HUES6 (cell line): Measurements from ENCODE around the gene DRAXIN.

Experiments used
- H3K27ac ChIP-seq: 2 replicates; pipeline ENCODE4 v1.7.0; 2013; ENCODE audit warnings: low read depth, mild to moderate bottlenecking, low read length, inconsistent platforms
- H3K27me3 ChIP-seq: 2 replicates; pipeline ENCODE4 v1.6.1; 2013; ENCODE audit warnings: low read length; ENCODE audit not compliant: control insufficient read depth, insufficient read depth
- H3K36me3 ChIP-seq: 2 replicates; pipeline ENCODE4 v1.6.1; 2013; ENCODE audit warnings: low read length; ENCODE audit not compliant: control insufficient read depth, insufficient read depth
- H3K4me1 ChIP-seq: 2 replicates; pipeline ENCODE4 v1.6.1; 2013; ENCODE audit warnings: low read length; ENCODE audit not compliant: control insufficient read depth, insufficient read depth
- H3K4me3 ChIP-seq: 2 replicates; pipeline ENCODE4 v1.5.1; 2013; ENCODE audit warnings: low read depth, low read length
- H3K9ac ChIP-seq: one replicate; pipeline ENCODE4 v1.6.1; 2013; ENCODE audit warnings: mild to moderate bottlenecking, low read length
- H3K9me3 ChIP-seq: 2 replicates; pipeline ENCODE4 v1.6.1; 2013; ENCODE audit warnings: low read depth, low read length; ENCODE audit not compliant: control insufficient read depth, insufficient read depth

DRAXIN gene

DNA sequence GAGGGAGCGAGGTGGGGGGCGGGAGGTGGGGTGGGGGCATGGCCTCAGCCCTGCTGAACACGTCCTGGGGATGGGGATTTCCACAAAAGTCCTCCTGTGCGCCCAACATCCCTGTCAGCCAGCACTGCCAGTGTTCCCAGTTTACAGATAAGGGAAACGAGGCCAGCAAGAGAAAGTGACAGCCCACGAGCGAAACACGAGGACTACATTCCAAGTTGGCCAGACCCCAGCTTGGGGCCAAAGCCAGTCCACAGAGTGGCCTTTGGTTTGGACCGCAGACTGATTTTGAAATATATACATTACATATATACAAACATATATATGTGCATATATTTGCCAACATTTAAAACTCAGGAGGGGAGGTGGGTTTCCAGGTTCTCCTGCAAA is 42.3 kb upstream of the DRAXIN start:
- Histone ChIP-seq H3K27ac (no peak overlapping the region), H3K9me3 (no peaks in the 10 kb centered on the region), H3K27me3 (peaks cover 56% of the 10 kb centered on the region), H3K9ac (no peak overlapping the region), H3K4me1 (peaks cover 39% of the 10 kb centered on the region), H3K36me3 (no peaks in the 10 kb centered on the region), H3K4me3 (peak overlapping the region; percentile 45)

DNA sequence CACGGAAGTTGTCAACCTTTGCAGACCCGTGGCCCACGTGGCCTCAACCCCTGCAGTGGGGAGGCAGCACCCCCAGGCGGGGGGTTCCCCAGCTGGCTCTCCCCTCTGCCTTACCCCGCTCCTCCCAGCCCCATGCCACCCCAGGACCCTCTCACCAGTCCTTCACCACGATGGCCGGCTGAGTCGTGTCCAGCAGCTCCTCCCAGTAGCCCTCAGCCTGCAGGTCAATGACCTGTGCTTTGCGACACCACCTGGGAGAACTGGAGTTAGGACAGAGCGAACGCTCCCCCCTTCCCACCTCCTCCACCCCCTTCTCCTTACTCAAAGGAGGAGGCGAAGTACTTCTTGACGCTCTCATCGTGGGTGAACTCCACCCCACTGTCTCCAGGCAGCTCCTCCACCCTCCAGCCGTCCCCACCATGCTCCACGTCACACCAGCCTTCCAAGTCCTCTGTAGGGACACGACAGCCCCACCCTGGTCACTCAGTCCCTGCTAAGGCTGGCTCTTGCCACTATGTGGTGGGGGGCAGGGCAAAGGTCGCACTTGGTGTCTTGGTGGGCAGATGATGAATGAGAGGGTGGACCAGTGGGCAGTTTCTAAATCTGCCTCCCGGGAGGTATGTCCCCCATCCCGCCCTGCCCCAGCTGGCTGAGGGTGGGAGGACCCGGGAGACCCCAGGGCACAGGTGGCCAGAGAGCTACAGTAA is 41.7 kb upstream of the DRAXIN start:
- Histone ChIP-seq H3K4me1 (peaks cover 39% of the 10 kb centered on the region), H3K27ac (no peak overlapping the region), H3K9ac (no peak overlapping the region), H3K9me3 (no peaks in the 10 kb centered on the region), H3K4me3 (peak overlapping the region; percentile 9), H3K36me3 (no peaks in the 10 kb centered on the region), H3K27me3 (peaks cover 56% of the 10 kb centered on the region)

DNA sequence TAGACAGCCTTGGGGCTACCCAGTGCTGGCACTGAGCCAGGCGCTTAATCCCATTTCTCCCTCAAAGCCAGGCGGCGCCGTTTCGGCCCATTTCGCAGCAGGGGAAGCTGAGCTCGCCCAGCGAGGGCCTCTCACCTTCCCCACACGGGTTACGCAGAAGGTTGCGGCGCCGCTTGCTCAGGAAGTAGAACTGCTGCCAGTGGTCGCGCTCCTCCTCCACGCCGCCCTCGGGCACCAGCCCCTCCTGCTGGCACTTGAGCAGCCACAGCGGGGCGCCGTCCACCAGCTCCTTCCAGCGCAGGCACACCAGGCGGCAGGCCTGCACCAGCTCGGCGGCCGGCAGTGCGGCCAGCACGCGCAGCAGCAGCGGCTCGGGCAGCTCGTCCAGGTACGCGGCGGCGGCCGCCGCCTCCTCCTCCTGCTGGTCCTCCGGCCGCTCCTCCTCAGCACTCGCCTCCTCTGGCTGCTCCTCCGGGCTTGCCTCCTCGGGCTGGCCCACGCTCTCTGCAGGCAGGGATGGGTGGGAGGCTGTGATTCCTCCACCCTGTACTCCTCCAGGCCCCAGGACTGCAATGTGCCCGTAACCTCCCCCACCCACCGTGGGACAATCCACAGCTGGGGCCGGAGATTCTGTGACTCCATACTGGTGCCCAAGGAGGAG is 41.0 kb upstream of the DRAXIN start:
- H3K9ac ChIP-seq, result no peak overlapping the region
- no peaks in the 10 kb centered on the region for H3K9me3 ChIP-seq
- H3K4me3 ChIP-seq, result peak overlapping the region; percentile 9
- peaks cover 59% of the 10 kb centered on the region for H3K27me3 ChIP-seq
- no peaks in the 10 kb centered on the region for H3K36me3 ChIP-seq
- no peak overlapping the region for H3K27ac ChIP-seq
- peaks cover 43% of the 10 kb centered on the region for H3K4me1 ChIP-seq

DNA sequence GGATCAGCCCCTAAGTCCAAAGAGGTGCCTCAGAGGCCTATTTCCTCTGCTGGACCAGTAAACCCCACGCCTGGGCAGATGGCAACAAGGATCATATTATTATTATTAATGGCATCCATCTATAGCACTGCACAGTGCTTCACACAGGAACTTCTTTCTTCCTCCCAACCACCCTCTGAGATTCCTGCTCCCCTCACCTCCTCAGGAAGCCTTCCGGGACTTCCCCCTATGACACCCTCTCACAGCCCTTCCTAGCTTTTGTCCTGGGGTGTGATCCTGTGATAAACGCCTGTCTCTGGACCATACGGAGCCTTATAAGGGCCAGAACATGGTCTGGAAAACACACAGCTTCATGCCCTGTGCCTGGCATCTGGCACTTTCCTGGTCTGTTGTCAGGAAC is 40.5 kb upstream of the DRAXIN start:
- H3K27me3 ChIP-seq, result peaks cover 61% of the 10 kb centered on the region
- no peaks in the 10 kb centered on the region for H3K9me3 ChIP-seq
- H3K9ac ChIP-seq, result no peak overlapping the region
- H3K27ac ChIP-seq, result no peak overlapping the region
- H3K36me3 ChIP-seq, result peaks cover 2% of the 10 kb centered on the region; the same call in 1 of the 2 replicates
- H3K4me1 ChIP-seq, result peaks cover 48% of the 10 kb centered on the region
- no peak overlapping the region for H3K4me3 ChIP-seq

DNA sequence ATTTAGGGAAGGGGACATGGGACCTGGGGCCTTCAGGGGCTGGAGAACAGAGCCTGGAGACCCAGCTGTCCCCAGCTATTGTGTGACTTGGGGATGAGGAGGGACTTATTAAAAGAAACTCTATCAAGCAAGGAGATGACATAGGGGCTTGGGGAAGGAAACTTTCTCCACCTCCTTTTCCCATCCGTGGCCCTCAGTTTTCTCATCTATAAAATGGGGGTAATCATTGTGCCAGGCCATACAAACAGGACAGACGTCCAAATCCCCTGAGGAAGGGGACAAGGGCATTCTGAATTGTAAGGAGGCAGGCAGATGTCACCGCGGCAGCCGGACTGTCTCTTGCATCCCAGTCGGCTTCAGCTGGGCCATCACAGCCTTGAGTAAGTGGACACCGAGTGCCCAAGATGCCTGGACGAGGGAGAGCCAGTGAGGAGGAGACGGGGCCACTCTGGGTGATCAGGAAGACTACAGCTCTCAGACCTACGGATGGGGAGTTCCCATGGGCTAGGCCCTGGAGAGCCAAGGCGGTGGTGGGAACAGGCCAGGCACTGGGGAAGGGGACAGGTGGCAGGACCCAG is 39.2 kb upstream of the DRAXIN start:
- H3K9ac ChIP-seq, result peak overlapping the region; percentile 32
- H3K4me3 ChIP-seq, result no peak overlapping the region; the same call in 1 of the 2 replicates
- peaks cover 61% of the 10 kb centered on the region for H3K27me3 ChIP-seq
- peaks cover 9% of the 10 kb centered on the region for H3K36me3 ChIP-seq
- no peak overlapping the region for H3K27ac ChIP-seq
- H3K9me3 ChIP-seq, result no peaks in the 10 kb centered on the region
- H3K4me1 ChIP-seq, result peaks cover 48% of the 10 kb centered on the region

DNA sequence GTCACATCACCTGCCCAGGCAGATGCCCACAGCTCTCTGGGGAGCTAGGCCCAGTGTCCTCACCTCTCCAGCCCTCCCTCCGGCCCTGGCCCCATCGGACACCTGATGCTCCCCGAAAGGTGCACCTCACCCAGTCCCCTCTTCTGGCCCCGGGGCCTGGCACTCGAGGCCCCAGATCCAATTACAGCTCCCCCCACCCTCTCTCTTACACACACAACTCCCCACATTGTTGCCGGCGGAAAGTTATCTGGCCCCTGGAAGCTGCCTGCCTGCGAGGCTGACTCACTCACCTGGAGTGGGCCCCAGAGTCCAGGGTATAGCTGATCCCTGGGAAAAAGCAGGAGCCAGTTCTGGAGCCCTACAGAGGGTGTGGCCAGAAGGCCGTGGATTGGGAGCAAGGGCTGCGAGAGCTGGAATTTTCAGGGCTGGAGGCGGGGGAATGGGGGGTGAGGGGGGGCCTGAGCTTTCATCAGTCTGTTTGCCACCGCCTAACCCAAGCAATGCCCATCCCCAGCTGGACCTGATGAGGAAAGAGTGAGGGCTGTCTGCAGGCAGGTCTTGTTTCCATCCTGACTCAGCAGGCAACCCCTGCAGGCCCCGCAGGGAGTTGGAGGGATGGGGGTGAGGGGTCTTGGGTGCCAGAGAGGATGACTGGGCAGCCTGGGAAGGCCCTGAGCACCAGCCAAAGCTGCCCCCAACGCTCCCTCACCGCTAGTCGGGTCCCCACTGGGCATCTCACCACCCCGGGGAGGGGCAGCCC is 38.2 kb upstream of the DRAXIN start:
- Histone ChIP-seq H3K4me1 (peaks cover 46% of the 10 kb centered on the region), H3K27ac (no peak overlapping the region), H3K4me3 (peak overlapping the region; percentile 83), H3K9me3 (no peaks in the 10 kb centered on the region), H3K27me3 (peaks cover 58% of the 10 kb centered on the region), H3K36me3 (peaks cover 15% of the 10 kb centered on the region), H3K9ac (peak overlapping the region; percentile 58)

DNA sequence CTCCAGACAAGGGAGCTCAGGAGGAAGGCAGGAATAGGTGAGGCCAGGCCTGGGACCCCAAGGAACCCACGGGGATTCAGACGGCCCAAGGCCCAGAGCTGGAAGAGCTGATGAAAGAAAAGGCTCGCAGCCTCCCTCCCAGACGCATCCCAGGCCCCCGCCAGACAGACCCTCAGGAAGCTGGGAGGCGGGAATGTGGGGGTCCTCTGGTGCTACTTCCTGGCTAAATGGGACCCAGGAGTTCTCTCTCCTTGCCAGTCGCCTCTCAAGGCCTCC is 37.7 kb upstream of the DRAXIN start:
- H3K27ac ChIP-seq, result no peak overlapping the region
- peaks cover 53% of the 10 kb centered on the region for H3K27me3 ChIP-seq
- peaks cover 19% of the 10 kb centered on the region for H3K36me3 ChIP-seq
- H3K4me1 ChIP-seq, result peaks cover 42% of the 10 kb centered on the region
- H3K9me3 ChIP-seq, result no peaks in the 10 kb centered on the region
- H3K4me3 ChIP-seq, result peak overlapping the region; percentile 83
- H3K9ac ChIP-seq, result peak overlapping the region; percentile 58

DNA sequence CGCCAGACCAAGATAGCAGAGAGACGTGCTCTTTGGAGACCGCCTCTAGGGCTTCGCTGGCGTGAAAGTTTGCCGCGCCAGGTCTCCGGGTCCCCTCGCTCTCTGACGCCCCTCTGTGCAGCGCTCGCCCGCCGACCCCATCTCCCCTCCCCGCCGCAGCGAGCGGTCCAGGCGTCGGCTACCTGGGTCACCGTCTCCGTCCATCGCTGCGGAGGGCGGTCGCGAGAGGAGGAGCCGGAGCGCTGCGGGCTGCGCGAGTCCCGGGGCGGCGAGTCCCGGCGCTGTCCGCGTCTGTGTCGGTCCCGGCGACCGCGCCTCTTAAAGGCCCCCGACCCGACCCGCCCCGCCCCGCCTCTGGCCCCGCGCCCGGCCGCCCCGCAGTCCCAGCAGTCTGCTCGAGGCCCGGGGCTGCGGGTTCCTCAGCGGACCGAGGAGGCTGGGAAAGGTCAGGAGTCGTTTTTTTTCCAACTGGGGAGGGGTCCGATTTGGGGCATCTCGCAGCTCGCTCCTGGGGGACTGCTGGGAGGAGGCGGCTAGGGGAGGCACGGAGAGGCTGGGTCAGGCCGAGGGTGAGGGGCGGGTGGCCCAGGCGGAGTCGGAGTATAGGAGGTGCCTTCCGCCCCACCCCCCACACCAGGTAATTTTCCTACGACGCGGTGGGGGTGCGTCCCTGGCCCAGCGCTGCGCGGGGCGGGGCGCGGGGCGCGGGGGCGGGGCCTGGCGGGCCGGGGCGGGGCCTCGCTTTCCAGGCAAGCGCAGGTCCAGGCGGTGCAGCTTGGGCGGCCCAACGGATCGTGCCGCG is 37.2 kb upstream of the DRAXIN start, which contains the start of the genes FBXO2 and FBXO44:
Gene FBXO2 (minus strand): TSS at position 293 of the 802 bp plus-strand sequence. CDS start 89 bp downstream, at position 204.
Gene FBXO44 (plus strand): TSS at position 741 of the 802 bp plus-strand sequence. CDS start 959 bp downstream, outside the sequence.
- Histone ChIP-seq H3K36me3 (peaks cover 21% of the 10 kb centered on the region), H3K9me3 (no peaks in the 10 kb centered on the region), H3K4me3 (peak within 1 kb of the TSS; percentile 83), H3K4me1 (peaks cover 39% of the 10 kb centered on the region), H3K9ac (peak within 1 kb of the TSS; percentile 58), H3K27ac (no peak within 1 kb of the TSS), H3K27me3 (peaks cover 50% of the 10 kb centered on the region)

DNA sequence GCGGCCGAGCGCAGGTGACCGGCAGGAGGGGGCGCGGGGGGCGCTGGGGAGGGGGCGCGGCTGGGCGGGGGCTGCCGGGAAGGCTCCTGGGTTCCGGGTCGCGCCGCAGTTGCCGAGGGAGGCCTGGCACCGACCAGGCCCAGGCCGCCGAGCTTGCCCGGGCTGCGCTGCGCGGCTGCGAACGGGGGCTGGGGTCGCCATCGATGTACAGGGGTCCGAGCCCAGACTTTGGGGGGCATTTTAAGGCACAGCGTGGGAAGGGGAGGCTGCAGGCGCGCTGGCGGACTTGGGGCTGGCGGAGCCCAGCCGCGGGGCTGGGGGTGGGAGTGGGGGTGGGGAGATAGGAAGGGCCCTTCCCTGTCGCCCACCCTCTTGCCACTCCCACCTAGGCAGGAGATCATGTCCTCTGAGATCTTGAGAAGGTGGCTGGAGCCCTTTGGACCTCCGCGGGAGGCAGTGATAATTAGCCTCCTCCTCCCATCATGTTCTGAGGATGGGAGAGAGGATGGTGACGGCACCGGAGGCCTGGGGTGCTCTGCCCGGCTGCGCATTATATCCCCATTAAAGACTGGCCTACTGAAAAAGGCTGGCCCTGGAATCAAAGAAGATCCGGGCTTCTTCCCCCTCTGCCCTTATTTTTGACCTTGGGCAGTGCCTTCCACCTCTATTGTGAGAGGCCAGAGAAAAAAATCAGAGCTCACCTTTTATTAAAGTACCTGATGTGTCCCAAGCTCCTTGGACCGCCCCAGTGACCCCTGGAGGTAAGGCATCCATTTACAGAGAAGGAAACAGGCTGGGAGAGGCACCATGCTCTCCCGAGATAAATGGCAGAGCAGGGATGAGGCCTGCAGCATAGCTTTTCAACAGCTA is 36.3 kb upstream of the DRAXIN start:
- Histone ChIP-seq H3K4me3 (peak overlapping the region; percentile 59), H3K9me3 (no peaks in the 10 kb centered on the region), H3K9ac (no peak overlapping the region), H3K4me1 (peaks cover 32% of the 10 kb centered on the region), H3K36me3 (peaks cover 25% of the 10 kb centered on the region), H3K27ac (no peak overlapping the region), H3K27me3 (peaks cover 42% of the 10 kb centered on the region)

DNA sequence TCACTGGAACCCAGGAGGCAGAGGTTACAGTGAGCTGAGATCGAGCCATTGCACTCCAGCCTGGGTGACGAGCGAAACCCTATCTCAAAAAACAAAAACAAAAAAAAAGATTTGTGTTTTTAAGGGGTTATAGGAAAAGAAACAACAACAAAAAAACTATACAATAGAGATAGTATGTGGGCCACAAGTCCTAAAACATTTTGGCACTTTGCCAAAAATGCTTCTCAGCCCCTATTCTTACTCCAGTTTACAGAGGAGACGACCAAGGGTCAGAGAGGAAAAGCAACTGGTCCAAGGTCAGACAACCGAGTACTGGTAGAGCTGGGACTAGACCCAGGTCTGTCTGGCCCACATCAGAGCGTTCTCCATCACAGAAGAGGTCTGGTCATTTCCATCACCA is 33.9 kb upstream of the DRAXIN start:
- no peaks in the 10 kb centered on the region for H3K9me3 ChIP-seq
- no peak overlapping the region for H3K9ac ChIP-seq
- peaks cover 21% of the 10 kb centered on the region for H3K4me1 ChIP-seq
- peaks cover 41% of the 10 kb centered on the region for H3K36me3 ChIP-seq
- no peak overlapping the region for H3K27ac ChIP-seq
- peaks cover 17% of the 10 kb centered on the region for H3K27me3 ChIP-seq
- H3K4me3 ChIP-seq, result no peak overlapping the region
